Ovary (tissue), 9 donors: ENCODE data around the gene NIPAL4. TPM values are rescaled to one million over a fixed set of nuclear protein-coding genes. Genes with fewer than 3 reads are reported as not detected.

ENCODE experiments used
- DNase-seq, 5 donors: peaks; one replicate each; pipeline ENCODE4 v3.0.0-alpha.2; 2019 to 2020
- H3K27ac ChIP-seq, 2 donors: fragments of 200-600 bp; one replicate each; pipeline versions ENCODE4 v1.5.1 to v1.8.0; 2019 to 2022
- H3K27me3 ChIP-seq: fragments of 200-600 bp; one replicate; pipeline ENCODE4 v1.8.0; 2022
- H3K36me3 ChIP-seq: fragments of 200-600 bp; sonication (generic); one replicate; pipeline ENCODE4 v1.5.1; 2019
- H3K4me1 ChIP-seq: one replicate; pipeline ENCODE4 v1.8.1; 2013; ENCODE audit warnings: mild to moderate bottlenecking, moderate library complexity; ENCODE audit not compliant: insufficient read depth
- H3K4me3 ChIP-seq: fragments of 200-600 bp; sonication (generic); one replicate; pipeline ENCODE4 v1.5.1; 2017
- H3K9me3 ChIP-seq, 2 donors: fragments of 200-600 bp in 1 of 2; sonication (generic) in 1 of 2; one replicate each; pipeline versions ENCODE4 v1.5.1 to v1.8.1; 2013 to 2019; ENCODE audit warnings: mild to moderate bottlenecking in 1 of 2, moderate library complexity in 1 of 2
- EP300 ChIP-seq: sonication (generic); formaldehyde crosslinking; IDR thresholded peaks from one replicate; pipeline ENCODE4 v1.6.1; 2017; ENCODE audit warnings: antibody characterized with exemption
- POLR2A ChIP-seq: fragments of 450-650 bp; IDR thresholded peaks from one replicate; pipeline ENCODE4 v1.6.1; 2017; ENCODE audit warnings: antibody characterized with exemption, mild to moderate bottlenecking, moderate library complexity
- WGBS, 3 donors: extraction: QIAGEN DNeasy Blood & Tissue Kit in 1 of 3; methylation state at CpG; one replicate each; pipeline versions ENCODE4 v1.1.5 to v1.1.7; 2013 to 2017; 5-methylcytosine and 5-hydroxymethylcytosine counted together
- intact Hi-C, 4 donors: fragments of 100-400 bp; cut with DNase I; formaldehyde crosslinking; loops; one replicate each; pipeline versions ENCODE4 v1.11.0 to v1.15.1; 2022 to 2023
- polyA plus RNA-seq, 2 donors: library from polyadenylated mRNA; stranded (reverse); fragments of 200-250 nt in 1 of 2; fragments of 350-450 nt in 1 of 2; fragmentation: Illumina TruSeq in 1 of 2; extraction: RNeasy Lipid Tissue Mini Kit (QIAGEN cat#74804) in 1 of 2; gene quantifications; one replicate each; pipeline ENCODE4 v1.2.3, GENCODE V29; 2013 to 2014
- total RNA-seq, 7 donors: library from RNA; depleted of rRNA in 2 of 7; stranded (reverse); fragments of >200 nt in 2 of 7; fragmentation: NEBNext Ultra II Directional in 3 of 7; extraction: Animal tissue kit (Norgen Biotek cat#: 25700) in 3 of 7; gene quantifications; one replicate each; pipeline versions ENCODE4 v1.1.0 to v1.2.4, GENCODE V29; 2016 to 2023
- TF ChIP-seq, protein P1 (sequence below), 3 donors: fragments of 450-650 bp in 2 of 3; fragments of 200-600 bp in 1 of 3; IDR thresholded peaks; one replicate each; pipeline versions ENCODE4 v1.5.1 to v1.8.0; 2016 to 2022; ENCODE audit warnings: antibody characterized with exemption in 3 of 3, mild to moderate bottlenecking in 1 of 3
- donor health status: DM: no; HTN: no; CAD: no; lungs with moderate emphysema.
- donor health status: DM: no; HTN: no; CAD: no.
- donor health status: Bipolar disorder and iron deficiency.
- donor health status: DM: yes; HTN: yes; CAD: no.
- donor health status: DM: no; HTN: no; CAD: no.
- donor health status: DM: yes; HTN: yes; CAD: no.

The NIPAL4 gene
- total and polyA plus RNA-seq, 9 donors = 0.80 TPM; not detected in 8

DNA sequence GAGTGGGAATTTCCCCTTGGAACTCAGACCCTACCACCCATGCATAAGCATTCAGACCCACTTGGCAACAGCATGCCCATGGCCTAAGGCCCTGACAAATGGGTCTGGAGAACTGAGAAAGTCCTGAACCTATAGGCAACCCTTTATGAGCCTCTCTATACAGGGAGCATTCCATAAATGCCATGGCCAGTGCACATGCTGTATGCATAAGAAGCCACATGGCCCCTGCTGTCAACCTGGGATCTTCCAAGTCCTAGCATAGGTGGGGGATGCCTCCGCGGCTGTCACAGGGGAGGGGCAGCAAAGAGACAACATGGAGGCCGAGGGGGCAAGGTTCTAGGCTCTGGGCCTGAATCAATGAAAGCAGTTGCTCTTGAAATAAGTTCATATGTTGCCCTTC lies 8.2 kb upstream of the NIPAL4 start:
- Histone ChIP-seq H3K4me1 (peaks cover 2% of the 10 kb centered on the region), H3K27ac (no peak overlapping the region), H3K36me3 (no peaks in the 10 kb centered on the region), H3K27me3 (no peaks in the 10 kb centered on the region), H3K9me3 (no peaks in the 10 kb centered on the region), H3K4me3 (no peak overlapping the region)
- TF ChIP-seq, protein P1, sequence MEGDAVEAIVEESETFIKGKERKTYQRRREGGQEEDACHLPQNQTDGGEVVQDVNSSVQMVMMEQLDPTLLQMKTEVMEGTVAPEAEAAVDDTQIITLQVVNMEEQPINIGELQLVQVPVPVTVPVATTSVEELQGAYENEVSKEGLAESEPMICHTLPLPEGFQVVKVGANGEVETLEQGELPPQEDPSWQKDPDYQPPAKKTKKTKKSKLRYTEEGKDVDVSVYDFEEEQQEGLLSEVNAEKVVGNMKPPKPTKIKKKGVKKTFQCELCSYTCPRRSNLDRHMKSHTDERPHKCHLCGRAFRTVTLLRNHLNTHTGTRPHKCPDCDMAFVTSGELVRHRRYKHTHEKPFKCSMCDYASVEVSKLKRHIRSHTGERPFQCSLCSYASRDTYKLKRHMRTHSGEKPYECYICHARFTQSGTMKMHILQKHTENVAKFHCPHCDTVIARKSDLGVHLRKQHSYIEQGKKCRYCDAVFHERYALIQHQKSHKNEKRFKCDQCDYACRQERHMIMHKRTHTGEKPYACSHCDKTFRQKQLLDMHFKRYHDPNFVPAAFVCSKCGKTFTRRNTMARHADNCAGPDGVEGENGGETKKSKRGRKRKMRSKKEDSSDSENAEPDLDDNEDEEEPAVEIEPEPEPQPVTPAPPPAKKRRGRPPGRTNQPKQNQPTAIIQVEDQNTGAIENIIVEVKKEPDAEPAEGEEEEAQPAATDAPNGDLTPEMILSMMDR (IDR thresholded peaks at IDR 0.05) = no peak
- TF ChIP-seq EP300 (no peak), POLR2A (no peak)
- intact Hi-C loops = no loop called here
- no peak for DNase-seq
- 84 to 95% (median 89%) methylated on average over 3 of the region's 3 CpGs for WGBS, 3 donors

DNA sequence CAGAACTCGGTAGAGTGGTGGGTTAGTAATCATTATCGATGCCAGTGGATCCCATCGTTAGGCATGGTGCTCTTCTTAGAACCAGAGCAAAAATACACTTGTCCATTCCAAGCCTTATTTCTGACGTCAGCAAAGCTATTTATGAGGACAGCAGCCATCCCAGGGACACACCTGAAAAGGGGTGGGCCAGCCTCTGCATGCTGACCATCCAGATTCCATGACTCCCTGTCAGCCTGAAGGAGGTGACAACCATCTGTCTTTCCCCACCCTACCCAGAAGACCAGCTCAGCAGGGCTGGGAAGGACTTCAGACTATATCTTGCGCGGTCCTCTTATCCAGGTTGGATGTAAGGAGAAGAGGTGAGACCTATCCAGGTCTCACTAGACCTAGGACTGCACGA lies 5.7 kb upstream of the NIPAL4 start:
- Histone ChIP-seq H3K4me3 (no peak overlapping the region), H3K9me3 (no peaks in the 10 kb centered on the region), H3K36me3 (no peaks in the 10 kb centered on the region), H3K27me3 (no peaks in the 10 kb centered on the region), H3K4me1 (peaks cover 2% of the 10 kb centered on the region), H3K27ac (no peak overlapping the region)
- 87 to 89% (median 88%) methylated on average over 7 of the region's 7 CpGs for WGBS, 3 donors
- TF ChIP-seq POLR2A (no peak), EP300 (no peak)
- TF ChIP-seq, protein P1 (IDR thresholded peaks at IDR 0.05) = no peak
- no peak for DNase-seq
- intact Hi-C loops = no loop called here

DNA sequence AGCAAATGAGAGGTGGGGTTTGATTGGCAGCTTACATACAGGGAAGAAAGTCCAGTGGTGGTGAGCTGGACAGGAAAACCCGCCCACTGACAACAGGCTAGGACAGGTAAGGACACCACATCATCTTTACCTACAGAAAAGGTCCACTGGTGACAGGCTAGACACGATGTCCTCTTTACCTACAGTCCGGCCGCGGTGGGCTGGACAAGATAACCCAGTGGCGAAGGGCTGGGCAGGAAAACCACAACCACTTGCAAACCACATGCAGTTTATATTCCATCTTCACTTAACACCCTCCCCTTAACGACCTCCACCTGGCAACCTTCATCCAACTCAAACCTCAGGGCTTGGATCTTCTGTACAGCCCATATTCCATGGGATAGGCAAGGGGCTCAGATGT lies 5.0 kb upstream of the NIPAL4 start:
- 79 to 89% (median 86%) methylated on average over 7 of the region's 7 CpGs for WGBS, 3 donors
- DNase-seq = no peak
- TF ChIP-seq POLR2A = no peak
- no peak for TF ChIP-seq EP300
- TF ChIP-seq, protein P1 (IDR thresholded peaks at IDR 0.05) = no peak
- Histone ChIP-seq H3K36me3 (no peaks in the 10 kb centered on the region), H3K27me3 (no peaks in the 10 kb centered on the region), H3K9me3 (no peaks in the 10 kb centered on the region), H3K27ac (no peak overlapping the region), H3K4me3 (no peak overlapping the region), H3K4me1 (peaks cover 3% of the 10 kb centered on the region)
- intact Hi-C loops = no loop called here

DNA sequence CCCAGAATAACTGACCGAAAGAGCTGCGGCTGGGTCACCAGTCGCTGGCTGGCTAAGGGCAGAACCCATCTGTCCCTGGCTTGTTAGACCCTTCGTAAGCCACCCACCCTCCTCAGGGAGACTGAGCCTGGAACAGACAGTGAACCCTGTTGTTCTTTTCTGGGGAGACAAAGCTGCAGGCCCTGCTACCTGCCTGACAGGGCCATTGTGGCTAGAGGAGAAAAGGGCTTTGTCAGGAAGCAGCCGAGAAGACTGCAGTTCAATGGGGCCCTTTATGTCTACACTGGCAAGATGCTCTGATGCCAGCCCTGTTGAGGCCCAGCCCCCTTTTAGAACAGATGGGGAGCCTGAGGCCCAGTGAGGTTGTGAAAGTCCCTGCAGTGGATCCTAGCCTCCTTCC lies 3.7 kb upstream of the NIPAL4 start:
- Histone ChIP-seq H3K9me3 (no peaks in the 10 kb centered on the region), H3K4me3 (no peak overlapping the region), H3K36me3 (no peaks in the 10 kb centered on the region), H3K27me3 (no peaks in the 10 kb centered on the region), H3K27ac (no peak overlapping the region), H3K4me1 (peaks cover 3% of the 10 kb centered on the region)
- TF ChIP-seq POLR2A (no peak), EP300 (no peak)
- TF ChIP-seq, protein P1 (IDR thresholded peaks at IDR 0.05) = no peak
- 69 to 87% (median 82%) methylated on average over 5 of the region's 5 CpGs for WGBS, 3 donors
- intact Hi-C loops = no loop called here
- DNase-seq = no peak

DNA sequence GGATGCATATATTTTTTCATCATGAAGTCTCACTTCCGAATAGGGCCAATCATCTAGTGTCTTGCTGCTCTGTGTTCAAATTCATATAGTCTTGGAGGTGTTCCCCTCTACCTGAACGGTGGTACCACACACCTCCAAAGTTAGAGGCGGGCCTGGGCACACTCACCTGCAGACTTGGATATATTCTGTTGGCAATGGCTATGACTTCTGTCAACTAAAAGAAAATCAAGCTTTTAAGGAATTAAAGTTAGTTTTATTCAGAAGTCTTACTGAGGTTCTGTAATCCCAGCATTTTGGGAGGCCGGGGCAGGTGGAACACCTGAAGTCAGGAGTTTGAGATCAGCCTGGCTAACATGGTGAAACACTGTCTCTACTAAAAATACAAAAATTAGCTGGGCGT lies 2.6 kb upstream of the NIPAL4 start:
- no peaks in the 10 kb centered on the region for H3K9me3 ChIP-seq
- H3K4me3 ChIP-seq = no peak overlapping the region
- no peak for DNase-seq
- TF ChIP-seq POLR2A (no peak), EP300 (no peak)
- TF ChIP-seq, protein P1 (IDR thresholded peaks at IDR 0.05) = no peak
- H3K36me3 ChIP-seq = no peaks in the 10 kb centered on the region
- no peaks in the 10 kb centered on the region for H3K27me3 ChIP-seq
- 92 to 94% (median 93%) methylated on average over 5 of the region's 5 CpGs for WGBS, 3 donors
- intact Hi-C loops = no loop called here
- peaks cover 3% of the 10 kb centered on the region for H3K4me1 ChIP-seq
- no peak overlapping the region for H3K27ac ChIP-seq
